Fibroblast of villous mesenchyme (primary cell): ENCODE measurements around the gene CSTB. TPM values are rescaled to one million over a fixed set of nuclear protein-coding genes. Genes with fewer than 3 reads are reported as not detected.

Experiments
- DNase-seq: peaks from one replicate; pipeline ENCODE4 v3.0.0-alpha.2; 2010; ENCODE audit warnings: low read depth
- H3K4me3 ChIP-seq: 2 replicates; pipeline ENCODE4 v1.5.1; 2011; ENCODE audit warnings: low read depth, mild to moderate bottlenecking, low read length
- small RNA-seq: library from RNA; depleted of rRNA; stranded (forward); fragments of <200 nt; gene quantifications from one replicate; pipeline ENCODE3, GENCODE V24; 2012
- total RNA-seq: library from RNA; depleted of rRNA; stranded (reverse); fragments of >200 nt; gene quantifications from 2 replicates; pipeline ENCODE4 v1.2.3, GENCODE V29; 2012
- TF ChIP-seq, protein P1 (sequence below): IDR thresholded peaks from 2 replicates; pipeline ENCODE4 v1.5.1; 2012; ENCODE audit warnings: low read depth, mild to moderate bottlenecking, low read length; ENCODE audit not compliant: insufficient read depth

CSTB gene
- total RNA-seq, 1 donor: 16.0 TPM

DNA sequence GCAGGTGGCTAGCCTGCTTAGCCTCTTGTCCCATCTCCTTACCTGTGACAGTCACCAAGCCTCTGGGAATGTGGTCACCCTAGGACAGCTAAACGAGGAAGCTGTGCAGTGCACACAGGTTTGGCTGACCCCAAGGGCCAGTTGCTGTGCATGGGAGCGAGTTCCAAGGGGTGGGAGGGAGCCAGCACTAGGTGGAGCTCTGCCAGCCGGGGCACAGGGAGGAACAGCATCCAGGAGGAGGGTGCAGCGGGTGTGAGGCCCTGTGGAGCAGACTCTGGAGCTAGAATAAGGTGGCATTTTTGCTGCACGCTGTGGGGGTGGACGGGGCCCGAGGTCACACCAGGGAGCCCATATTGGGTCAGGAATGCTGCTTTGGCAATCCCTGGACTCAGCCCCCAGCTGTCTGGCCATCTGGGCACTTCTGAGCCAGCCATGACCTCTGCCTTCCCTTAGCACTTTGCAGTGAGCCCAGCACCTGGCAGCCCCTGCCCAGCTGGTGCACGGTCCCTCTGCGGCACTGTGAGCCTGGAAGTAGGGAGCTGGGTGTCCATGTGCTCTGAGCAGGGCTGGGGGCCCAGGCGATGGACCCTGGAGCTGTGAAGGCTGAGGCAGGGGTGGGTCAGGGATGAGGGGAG is 48.5 kb downstream of the CSTB start:
- TF ChIP-seq, protein P1, sequence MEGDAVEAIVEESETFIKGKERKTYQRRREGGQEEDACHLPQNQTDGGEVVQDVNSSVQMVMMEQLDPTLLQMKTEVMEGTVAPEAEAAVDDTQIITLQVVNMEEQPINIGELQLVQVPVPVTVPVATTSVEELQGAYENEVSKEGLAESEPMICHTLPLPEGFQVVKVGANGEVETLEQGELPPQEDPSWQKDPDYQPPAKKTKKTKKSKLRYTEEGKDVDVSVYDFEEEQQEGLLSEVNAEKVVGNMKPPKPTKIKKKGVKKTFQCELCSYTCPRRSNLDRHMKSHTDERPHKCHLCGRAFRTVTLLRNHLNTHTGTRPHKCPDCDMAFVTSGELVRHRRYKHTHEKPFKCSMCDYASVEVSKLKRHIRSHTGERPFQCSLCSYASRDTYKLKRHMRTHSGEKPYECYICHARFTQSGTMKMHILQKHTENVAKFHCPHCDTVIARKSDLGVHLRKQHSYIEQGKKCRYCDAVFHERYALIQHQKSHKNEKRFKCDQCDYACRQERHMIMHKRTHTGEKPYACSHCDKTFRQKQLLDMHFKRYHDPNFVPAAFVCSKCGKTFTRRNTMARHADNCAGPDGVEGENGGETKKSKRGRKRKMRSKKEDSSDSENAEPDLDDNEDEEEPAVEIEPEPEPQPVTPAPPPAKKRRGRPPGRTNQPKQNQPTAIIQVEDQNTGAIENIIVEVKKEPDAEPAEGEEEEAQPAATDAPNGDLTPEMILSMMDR: peak; percentile 12
- peak; percentile 75 for DNase-seq
- peak overlapping the region; percentile 62 for H3K4me3 ChIP-seq

DNA sequence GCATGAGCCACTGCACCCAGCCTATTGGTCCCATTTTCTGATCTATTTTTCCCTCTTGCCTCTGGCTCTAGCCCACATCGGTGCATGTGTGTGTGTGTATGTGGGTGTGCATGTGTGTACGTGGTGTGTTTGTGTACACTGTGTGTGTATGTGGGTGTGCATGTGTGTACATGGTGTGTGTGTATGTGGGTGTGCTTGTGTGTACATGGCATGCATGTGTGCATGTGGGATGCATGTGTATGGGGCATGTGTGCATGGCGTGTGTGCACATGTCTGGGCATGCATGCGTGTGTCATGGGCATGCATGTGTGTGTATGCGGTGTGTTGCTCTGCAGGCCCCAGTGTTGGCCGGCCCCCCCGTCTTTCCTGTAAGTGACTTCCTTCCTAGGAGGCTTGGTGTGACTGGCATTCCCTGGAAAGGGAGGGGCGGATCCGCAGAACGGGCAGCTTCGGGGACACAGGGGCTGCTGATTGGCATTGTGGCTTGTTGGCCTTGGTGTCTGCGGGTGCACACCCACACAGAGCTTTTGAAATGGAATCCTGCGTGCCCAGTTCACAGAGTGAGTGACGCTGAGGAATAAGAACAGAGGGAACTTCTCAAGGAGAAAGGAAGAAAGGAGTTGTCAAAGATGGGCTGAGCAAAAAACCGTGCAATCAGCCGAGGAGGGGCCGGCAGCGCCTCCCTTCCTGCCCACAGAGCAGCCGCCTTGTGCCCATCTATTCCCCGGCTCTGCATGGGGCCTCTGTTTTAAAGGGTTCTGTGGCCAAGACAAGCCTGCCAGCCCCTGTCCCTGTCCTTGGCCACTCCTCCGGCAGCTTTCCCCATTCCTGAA is 49.2 kb downstream of the CSTB start:
- DNase-seq: no peak
- TF ChIP-seq, protein P1: no peak
- no peak overlapping the region for H3K4me3 ChIP-seq

Small RNA genes lying within 50 kb of the gene (small RNA-seq; reads per million reads assigned to genes)
- gene AP001052.1: not detected

Other genes with a start within 250 kb of the CSTB start
- 2.6 and 3.9 TPM in 2 replicates for gene HSF2BP, start 116.8 kb downstream of the CSTB start, total RNA-seq
- 26.1 and 36.3 TPM in 2 replicates for gene RRP1B, start 116.7 kb downstream of the CSTB start, total RNA-seq
- 88.1 and 88.3 TPM in 2 replicates for gene PDXK, start 57.2 kb downstream of the CSTB start, total RNA-seq
- gene RRP1, start 13.3 kb upstream of the CSTB start, total RNA-seq: 16.8 and 17.7 TPM in 2 replicates
- 52.2 and 63.5 TPM in 2 replicates for gene AGPAT3, start 88.9 kb upstream of the CSTB start, total RNA-seq
- gene TRAPPC10, start 236.0 kb upstream of the CSTB start, total RNA-seq: 27.1 and 28.5 TPM in 2 replicates